Liver (tissue), 9 donors: ENCODE data around the gene OR2Z1. TPM values are rescaled to one million over a fixed set of nuclear protein-coding genes. Genes with fewer than 3 reads are reported as not detected.

ENCODE experiments used
- DNase-seq: peaks from one replicate; pipeline ENCODE4 v3.0.0-alpha.2; 2017; ENCODE audit warnings: low spot score
- H3K27ac ChIP-seq, 2 donors: one replicate each; pipeline ENCODE4 v1.7.0; 2013; ENCODE audit warnings: inconsistent platforms in 2 of 2, low read length in 2 of 2, control low read depth in 1 of 2, low read depth in 1 of 2, mild to moderate bottlenecking in 1 of 2
- H3K27me3 ChIP-seq, 4 donors: one replicate each; pipeline versions ENCODE4 v1.6.1 to v1.7.0; 2013; ENCODE audit warnings: low read length in 3 of 4, inconsistent platforms in 1 of 4, mild to moderate bottlenecking in 1 of 4, moderate library complexity in 1 of 4; ENCODE audit not compliant: control insufficient read depth in 4 of 4, insufficient read depth in 4 of 4
- H3K36me3 ChIP-seq, 4 donors: one replicate each; pipeline versions ENCODE4 v1.6.1 to v1.7.0; 2013; ENCODE audit warnings: low read length in 3 of 4, mild to moderate bottlenecking in 3 of 4, low read depth in 1 of 4, moderate library complexity in 1 of 4; ENCODE audit not compliant: control insufficient read depth in 4 of 4, insufficient read depth in 3 of 4
- H3K4me1 ChIP-seq, 4 donors: one replicate each; pipeline versions ENCODE4 v1.6.1 to v1.7.0; 2013; ENCODE audit warnings: low read length in 3 of 4, mild to moderate bottlenecking in 3 of 4, moderate library complexity in 1 of 4; ENCODE audit not compliant: control insufficient read depth in 4 of 4, insufficient read depth in 4 of 4
- H3K4me3 ChIP-seq, 3 donors: one replicate each; pipeline versions ENCODE4 v1.6.1 to v1.7.0; 2013; ENCODE audit warnings: low read length in 3 of 3, control low read depth in 1 of 3, low read depth in 1 of 3, mild to moderate bottlenecking in 1 of 3
- H3K9ac ChIP-seq, 2 donors: one replicate each; pipeline ENCODE4 v1.7.0; 2013; ENCODE audit warnings: low read length in 2 of 2, mild to moderate bottlenecking in 2 of 2, moderate library complexity in 2 of 2, control low read depth in 1 of 2, low read depth in 1 of 2
- H3K9me3 ChIP-seq, 4 donors: one replicate each; pipeline versions ENCODE4 v1.6.1 to v1.7.0; 2013; ENCODE audit warnings: low read length in 3 of 4; ENCODE audit not compliant: control insufficient read depth in 4 of 4
- ATF3 ChIP-seq: IDR thresholded peaks from 2 replicates; pipeline ENCODE4 v1.6.1; 2016; ENCODE audit warnings: antibody characterized with exemption
- EGR1 ChIP-seq, 2 donors: IDR thresholded peaks; 2 replicates each; pipeline ENCODE4 v1.6.1; 2016 to 2018; ENCODE audit warnings: antibody characterized with exemption in 2 of 2, low read depth in 2 of 2
- FOXA1 ChIP-seq: IDR thresholded peaks from 2 replicates; pipeline ENCODE4 v1.6.1; 2016; ENCODE audit warnings: antibody characterized with exemption
- FOXA2 ChIP-seq: IDR thresholded peaks from 2 replicates; pipeline ENCODE4 v1.6.1; 2016; ENCODE audit warnings: antibody characterized with exemption
- GABPA ChIP-seq, 2 donors: IDR thresholded peaks in 1 of 2; conservative IDR thresholded peaks in 1 of 2; 2 replicates each; pipeline ENCODE4 v1.6.1; 2016; ENCODE audit warnings: antibody characterized with exemption in 2 of 2, mild to moderate bottlenecking in 1 of 2, moderate library complexity in 1 of 2
- HNF4A ChIP-seq, 2 donors: conservative IDR thresholded peaks; 2 replicates each; pipeline ENCODE4 v1.6.1; 2016; ENCODE audit warnings: antibody characterized with exemption in 2 of 2, mild to moderate bottlenecking in 2 of 2
- HNF4G ChIP-seq: IDR thresholded peaks from 2 replicates; pipeline ENCODE4 v1.6.1; 2016; ENCODE audit warnings: antibody characterized with exemption
- NR2F2 ChIP-seq: IDR thresholded peaks from 2 replicates; pipeline ENCODE4 v1.6.1; 2016; ENCODE audit warnings: antibody characterized with exemption
- RAD21 ChIP-seq, 2 donors: IDR thresholded peaks; 2 replicates each; pipeline ENCODE4 v1.6.1; 2016; ENCODE audit warnings: antibody characterized with exemption in 2 of 2, mild to moderate bottlenecking in 2 of 2
- REST ChIP-seq: IDR thresholded peaks from 2 replicates; pipeline ENCODE4 v1.6.1; 2016; ENCODE audit warnings: antibody characterized with exemption, mild to moderate bottlenecking
- RXRA ChIP-seq, 2 donors: IDR thresholded peaks; 2 replicates each; pipeline ENCODE4 v1.6.1; 2017 to 2018; ENCODE audit warnings: antibody characterized with exemption in 2 of 2, mild to moderate bottlenecking in 1 of 2
- TAF1 ChIP-seq: conservative IDR thresholded peaks from 2 replicates; pipeline ENCODE4 v1.6.1; 2016; ENCODE audit warnings: antibody characterized with exemption, mild to moderate bottlenecking
- YY1 ChIP-seq: IDR thresholded peaks from 2 replicates; pipeline ENCODE4 v1.6.1; 2016; ENCODE audit warnings: antibody characterized with exemption, mild to moderate bottlenecking
- ZBTB33 ChIP-seq: IDR thresholded peaks from 2 replicates; pipeline ENCODE4 v1.6.1; 2016; ENCODE audit warnings: antibody characterized with exemption
- polyA plus RNA-seq, 2 donors: library from polyadenylated mRNA; stranded (reverse) in 1 of 2; unstranded in 1 of 2; fragments of 200-250 nt in 1 of 2; fragments of >200 nt in 1 of 2; fragmentation: Nextera tagmentation in 1 of 2; extraction: Ambion mirVana in 1 of 2; gene quantifications; one replicate each; pipeline versions ENCODE4 v1.2.1 to v1.2.3, GENCODE V29; 2013 to 2015
- total RNA-seq, 2 donors: library from RNA; depleted of rRNA; stranded (reverse); fragments of >200 nt; gene quantifications; one replicate each; pipeline ENCODE4 v1.2.3, GENCODE V29; 2014
- TF ChIP-seq, protein P1 (sequence below): IDR thresholded peaks from 2 replicates; pipeline ENCODE4 v1.6.1; 2016; ENCODE audit warnings: antibody characterized with exemption
- TF ChIP-seq, protein P2 (sequence below): fragments of 150-350 bp; IDR thresholded peaks from 2 replicates; pipeline ENCODE4 v1.5.1; 2017; ENCODE audit warnings: improper control_type of control experiment, low read depth, low read length; ENCODE audit not compliant: missing input control
- donor health status: healthy.
- donor health status: healthy.
- donor health status: healthy.
- donor health status: healthy.
- donor health status: healthy.

OR2Z1 gene
- total and polyA plus RNA-seq, 4 donors: not detected

- TF ChIP-seq, protein P1, sequence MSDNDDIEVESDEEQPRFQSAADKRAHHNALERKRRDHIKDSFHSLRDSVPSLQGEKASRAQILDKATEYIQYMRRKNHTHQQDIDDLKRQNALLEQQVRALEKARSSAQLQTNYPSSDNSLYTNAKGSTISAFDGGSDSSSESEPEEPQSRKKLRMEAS: no peak
- TF ChIP-seq TAF1 (no peak), FOXA2 (no peak), RAD21 (IDR thresholded peaks at IDR 0.05) (no peak), ZBTB33 (no peak), EGR1 (IDR thresholded peaks at IDR 0.05; ENCODE audit: low read depth in 2 of 2) (no peak)
Measured at GRCh38 chr19:8675066-8675465, 46.4 kb upstream of the OR2Z1 start (continued).

- Histone ChIP-seq H3K9me3 (no peaks in the 10 kb centered on the region), H3K9ac (no peak overlapping the region), H3K36me3 (no peaks in the 10 kb centered on the region), H3K4me1 (no peaks in the 10 kb centered on the region), H3K27me3 (peaks cover 0 to 2% (median 0%) of the 10 kb centered on the region in 4 donors), H3K4me3 (no peak overlapping the region), H3K27ac (no peak overlapping the region)
- TF ChIP-seq HNF4G: no peak
- TF ChIP-seq ZBTB33: no peak
- TF ChIP-seq FOXA2: no peak
- no peak for TF ChIP-seq FOXA1
- no peak for TF ChIP-seq NR2F2
- no peak for TF ChIP-seq GABPA (IDR thresholded peaks at IDR 0.05 in 1 of 2, conservative IDR thresholded peaks at IDR 0.05 in 1 of 2)
- TF ChIP-seq, protein P2, sequence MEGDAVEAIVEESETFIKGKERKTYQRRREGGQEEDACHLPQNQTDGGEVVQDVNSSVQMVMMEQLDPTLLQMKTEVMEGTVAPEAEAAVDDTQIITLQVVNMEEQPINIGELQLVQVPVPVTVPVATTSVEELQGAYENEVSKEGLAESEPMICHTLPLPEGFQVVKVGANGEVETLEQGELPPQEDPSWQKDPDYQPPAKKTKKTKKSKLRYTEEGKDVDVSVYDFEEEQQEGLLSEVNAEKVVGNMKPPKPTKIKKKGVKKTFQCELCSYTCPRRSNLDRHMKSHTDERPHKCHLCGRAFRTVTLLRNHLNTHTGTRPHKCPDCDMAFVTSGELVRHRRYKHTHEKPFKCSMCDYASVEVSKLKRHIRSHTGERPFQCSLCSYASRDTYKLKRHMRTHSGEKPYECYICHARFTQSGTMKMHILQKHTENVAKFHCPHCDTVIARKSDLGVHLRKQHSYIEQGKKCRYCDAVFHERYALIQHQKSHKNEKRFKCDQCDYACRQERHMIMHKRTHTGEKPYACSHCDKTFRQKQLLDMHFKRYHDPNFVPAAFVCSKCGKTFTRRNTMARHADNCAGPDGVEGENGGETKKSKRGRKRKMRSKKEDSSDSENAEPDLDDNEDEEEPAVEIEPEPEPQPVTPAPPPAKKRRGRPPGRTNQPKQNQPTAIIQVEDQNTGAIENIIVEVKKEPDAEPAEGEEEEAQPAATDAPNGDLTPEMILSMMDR: no peak
- no peak for TF ChIP-seq TAF1
- TF ChIP-seq ATF3: no peak
- TF ChIP-seq, protein P1: no peak
- TF ChIP-seq YY1: no peak
- no peak for TF ChIP-seq RXRA (IDR thresholded peaks at IDR 0.05)
- TF ChIP-seq RAD21 (IDR thresholded peaks at IDR 0.05): no peak
- no peak for TF ChIP-seq EGR1 (IDR thresholded peaks at IDR 0.05; ENCODE audit: low read depth in 2 of 2)
- TF ChIP-seq HNF4A (conservative IDR thresholded peaks at IDR 0.05): no peak
- no peak for TF ChIP-seq REST
- no peak for DNase-seq
Measured at GRCh38 chr19:8678244-8678807, 43.1 kb upstream of the OR2Z1 start.
